Measurements from ENCODE around the gene LRRC39.
A peak's percentile ranks its signal among the peaks of the same experiment; 100 is the strongest.

LRRC39 gene

GRCh38 chr1:100146958-100147357 lies 31.1 kb downstream of the LRRC39 start:
- no peak for DNase-seq

GRCh38 chr1:100145116-100145515 lies 32.9 kb downstream of the LRRC39 start:
- no peak for DNase-seq

DNA sequence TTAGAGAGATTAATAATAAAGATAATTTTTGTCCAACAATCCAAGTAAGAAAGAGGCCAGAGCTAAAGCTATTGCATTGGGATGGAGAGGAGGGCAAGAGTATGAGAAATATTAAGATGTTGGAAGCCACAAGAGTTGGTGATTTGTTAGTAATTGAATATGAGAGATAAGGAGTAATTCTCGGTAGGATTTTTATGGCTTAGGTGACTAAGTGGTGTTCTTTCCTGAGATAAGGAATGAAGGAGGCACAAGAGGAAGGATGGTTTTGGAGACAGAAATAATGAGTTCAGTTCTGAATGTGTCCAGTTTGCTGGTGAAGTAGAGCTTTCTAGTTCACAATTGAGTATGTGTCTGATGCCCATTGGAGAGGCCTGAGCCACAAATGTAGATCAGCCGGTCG lies 35.7 kb downstream of the LRRC39 start:
- DNase-seq, result no peak

DNA sequence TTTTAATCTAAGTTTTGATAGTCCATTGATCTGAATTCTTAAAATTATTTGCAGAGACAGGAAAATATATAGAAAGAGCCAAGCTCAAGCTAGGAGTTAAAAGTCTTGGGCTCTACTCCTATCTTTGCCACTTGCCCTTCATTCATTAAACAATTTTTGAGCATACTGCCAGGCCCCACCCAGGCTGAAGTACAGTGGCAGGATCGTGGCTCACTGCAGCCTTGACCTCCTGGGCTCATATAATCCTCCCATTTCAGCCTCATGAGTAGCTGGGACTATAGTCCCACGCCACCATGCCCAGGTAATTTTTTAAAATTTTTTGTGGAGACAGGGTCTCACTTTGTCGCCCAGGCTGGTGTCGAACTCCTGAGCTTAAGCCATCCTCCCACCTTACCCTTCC lies 36.9 kb downstream of the LRRC39 start:
- no peak for DNase-seq

DNA sequence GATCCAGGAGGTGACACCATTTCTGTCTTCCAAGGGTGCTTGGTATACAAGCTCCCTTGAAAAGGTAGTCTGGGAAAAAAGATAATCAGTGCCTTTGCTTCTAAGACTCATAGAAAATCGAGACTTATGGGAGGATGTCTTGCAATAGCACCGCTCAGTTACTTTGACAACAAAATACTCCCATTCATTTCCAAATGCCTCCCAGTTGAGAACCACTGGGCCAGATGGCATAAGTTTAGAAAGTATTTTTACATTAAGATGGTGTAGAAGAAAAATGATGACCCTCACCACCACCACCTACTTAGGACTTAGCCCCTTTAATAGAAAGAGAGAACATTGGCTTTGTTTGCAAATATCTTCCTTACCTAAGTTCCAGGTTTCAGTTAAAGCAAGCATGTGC lies 40.5 kb downstream of the LRRC39 start:
- DNase-seq, result no peak

GRCh38 chr1:100134872-100135271 lies 43.2 kb downstream of the LRRC39 start:
- peak in 1 of 5 experiments; percentile 15 for DNase-seq

GRCh38 chr1:100132566-100133477 lies 45.2 kb downstream of the LRRC39 start, which contains the start of the genes SASS6 and TRMT13:
SASS6 (minus strand) TSS chr1:100132930; CDS start chr1:100132814, 116 bp downstream.
TRMT13 (plus strand) TSS chr1:100133163; CDS start chr1:100133169, 6 bp downstream.
- DNase-seq, result peak; percentile 86 to 99 (median 93)

DNA sequence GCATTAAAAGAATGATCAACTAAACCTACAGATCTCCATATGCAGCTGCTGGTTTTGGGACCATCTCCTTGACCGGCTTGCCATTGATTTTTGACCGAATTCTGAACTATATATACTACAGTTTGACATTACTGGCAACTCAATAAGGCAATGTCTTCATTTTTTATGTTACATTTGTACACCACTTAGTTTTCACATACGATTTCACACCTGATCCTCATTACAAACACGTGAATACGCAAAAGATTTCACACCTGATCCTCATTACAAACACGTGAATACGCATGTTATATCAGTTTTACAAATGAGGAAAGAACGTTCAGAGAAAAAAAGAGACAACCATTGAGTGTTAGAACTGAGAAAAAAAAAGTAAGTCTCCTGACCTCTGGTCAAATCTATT lies 46.4 kb downstream of the LRRC39 start:
- no peak for DNase-seq

- no peak for DNase-seq
These were observed 47.4 kb downstream of the LRRC39 start for GRCh38 chr1:100130552-100131077.

GRCh38 chr1:100127226-100127625 lies 50.8 kb downstream of the LRRC39 start:
- DNase-seq, result no peak

DNA sequence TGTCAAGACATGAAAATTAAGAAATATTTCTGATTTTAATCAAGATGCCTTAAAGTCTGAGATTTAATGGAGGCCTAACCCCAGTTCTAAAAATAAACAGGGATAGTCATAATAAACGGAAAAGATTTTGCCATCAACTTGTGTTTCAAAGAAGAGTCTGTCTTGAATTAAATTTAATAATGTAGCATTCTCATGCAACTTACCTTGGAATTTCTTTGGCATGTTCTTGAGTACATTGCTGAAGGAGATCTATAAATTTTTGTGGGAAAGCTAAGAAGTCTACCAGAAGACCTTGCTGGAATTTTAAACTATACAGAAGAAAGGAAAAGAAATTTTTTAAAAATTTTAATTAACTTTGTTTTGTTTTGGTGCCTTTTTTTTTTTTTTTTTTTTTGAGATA lies 55.9 kb downstream of the LRRC39 start:
- DNase-seq, result no peak

DNA sequence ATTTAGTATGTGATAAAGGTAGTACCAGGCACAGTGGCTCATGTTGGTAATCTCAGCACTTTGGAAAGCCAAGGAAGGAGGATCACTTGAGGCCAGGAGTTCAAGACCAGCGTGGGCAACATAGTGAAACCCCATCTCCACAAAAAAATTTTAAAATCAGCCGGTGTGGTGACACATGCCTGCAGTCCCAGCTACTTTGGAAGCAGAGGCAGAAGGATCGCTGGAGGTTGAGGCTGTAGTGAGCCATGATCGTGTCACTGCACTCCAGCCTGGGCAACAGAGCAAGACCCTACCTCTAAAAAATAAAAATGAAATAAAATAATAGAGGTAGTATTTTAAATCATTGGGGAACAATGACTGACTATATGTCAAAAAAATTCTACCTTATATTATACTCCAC lies 62.5 kb downstream of the LRRC39 start:
- DNase-seq, result no peak

DNA sequence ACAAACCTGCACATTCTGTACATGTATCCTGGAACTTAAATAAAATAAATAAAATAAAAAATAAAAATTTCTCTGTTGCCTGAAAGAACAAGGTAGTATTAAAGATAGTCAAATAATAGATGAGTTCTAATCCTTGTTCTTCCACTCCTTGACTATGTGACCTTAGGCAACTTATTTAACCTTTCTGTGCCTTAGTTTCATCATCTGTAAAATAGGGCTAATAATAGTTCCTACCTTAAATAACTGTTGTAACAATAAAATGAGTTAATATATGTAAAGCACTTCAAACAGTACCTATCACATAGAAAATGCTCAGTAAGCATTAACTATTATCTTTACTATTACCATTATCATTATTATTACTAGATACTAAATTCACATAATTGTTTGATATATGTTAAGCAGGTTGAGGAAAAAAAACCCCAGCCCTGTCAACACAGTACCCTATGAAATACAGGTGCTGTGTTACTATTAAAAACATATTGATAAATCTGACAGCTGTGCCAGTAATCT lies 68.4 kb downstream of the LRRC39 start:
- no peak for DNase-seq

DNA sequence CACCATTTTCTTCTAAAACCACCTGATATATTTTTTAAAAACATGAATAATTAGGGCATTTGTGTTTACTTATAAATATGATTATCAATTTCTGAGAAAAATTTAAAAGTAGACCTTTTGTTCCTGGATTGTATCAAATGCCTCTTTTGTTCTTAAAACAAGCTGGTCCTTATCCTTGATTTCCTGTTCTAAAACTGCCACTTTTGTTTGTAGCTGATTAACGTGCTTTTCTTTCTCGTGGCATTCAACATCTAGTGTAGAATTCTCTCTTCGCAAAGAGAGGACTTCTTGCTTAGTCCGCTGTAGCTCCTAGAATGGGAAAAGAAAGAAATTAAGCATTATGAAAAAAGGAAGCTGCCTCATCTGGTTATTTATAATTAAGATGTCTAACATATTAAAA lies 70.4 kb downstream of the LRRC39 start:
- DNase-seq, result no peak

GRCh38 chr1:100101564-100101963 lies 76.5 kb downstream of the LRRC39 start:
- DNase-seq, result no peak

GRCh38 chr1:100100202-100100601 lies 77.9 kb downstream of the LRRC39 start:
- no peak for DNase-seq
